RWPE1 (cell line): ENCODE results near the gene GLRA1.
"Not testable (repeated sequence)": the region's sequence is repeated elsewhere in the genome, so short reads cannot be mapped to it uniquely, and the experiment has no call there.

Source experiments
- CTCF ChIA-PET: fragments of 350-600 bp; sonication (Branson Sonifier 250); formaldehyde crosslinking; extraction: SDS; loops from one replicate; lab custom pipeline; 2021; lab: Yijun Ruan, JAX
- POLR2A ChIA-PET: fragments of 400-600 bp; formaldehyde crosslinking; extraction: SDS; loops from one replicate; lab custom pipeline; 2020; ENCODE audit warnings: antibody characterized with exemption; ENCODE audit not compliant: low non-redundant PET; lab: Yijun Ruan, JAX
- DNase-seq: peaks from one replicate; pipeline ENCODE4 v3.0.0; 2012; ENCODE audit warnings: low spot score
- H3K27ac ChIP-seq: fragments of 450-650 bp; 2 replicates; pipeline ENCODE4 v1.5.1; 2017
- CTCF ChIP-seq: fragments of 450-650 bp; conservative IDR thresholded peaks from 2 replicates; pipeline ENCODE4 v1.5.1; 2017; ENCODE audit warnings: low read depth, mild to moderate bottlenecking

GLRA1 gene

GRCh38 chr5:151897896-151898295 lies 26.8 kb downstream of the GLRA1 start:
- no peak overlapping the region for H3K27ac ChIP-seq
- ChIA-PET CTCF (no interaction called here), POLR2A (no interaction called here)
- no peak for TF ChIP-seq CTCF
- DNase-seq = no peak

DNA sequence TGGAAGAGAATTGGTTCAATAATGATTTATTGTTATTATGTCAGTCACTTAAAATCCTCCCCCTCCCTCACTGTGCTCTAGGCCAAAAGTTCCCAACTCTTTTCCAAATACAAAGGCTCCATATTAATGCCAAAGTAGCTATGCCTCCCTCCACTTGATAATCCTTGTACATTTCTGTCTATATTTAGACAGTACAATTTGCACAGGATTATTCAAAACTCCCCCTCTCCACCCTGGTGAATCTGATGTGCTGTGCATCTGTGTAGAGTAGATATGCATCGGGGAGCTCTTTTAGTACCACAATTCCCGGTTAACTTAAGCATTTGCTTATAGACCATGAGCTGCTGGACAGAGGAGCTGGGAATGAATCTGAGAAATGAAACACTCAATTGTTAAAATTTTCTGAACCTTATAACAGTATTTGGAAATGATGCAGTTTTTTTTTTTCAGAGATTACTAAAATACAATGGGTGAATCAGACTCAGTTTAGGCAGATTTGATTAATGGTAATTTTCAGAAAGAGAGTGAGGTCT lies 27.6 kb downstream of the GLRA1 start:
- DNase-seq = no peak
- POLR2A ChIA-PET = no interaction called here
- no peak overlapping the region for H3K27ac ChIP-seq
- CTCF ChIA-PET = interaction anchor here (0.6 kb wide), 4 partner anchors 10 to 165 kb away, joined by 3 to 6 read pairs (median 4); no protein-coding TSS in a partner anchor
- TF ChIP-seq CTCF = no peak

DNA sequence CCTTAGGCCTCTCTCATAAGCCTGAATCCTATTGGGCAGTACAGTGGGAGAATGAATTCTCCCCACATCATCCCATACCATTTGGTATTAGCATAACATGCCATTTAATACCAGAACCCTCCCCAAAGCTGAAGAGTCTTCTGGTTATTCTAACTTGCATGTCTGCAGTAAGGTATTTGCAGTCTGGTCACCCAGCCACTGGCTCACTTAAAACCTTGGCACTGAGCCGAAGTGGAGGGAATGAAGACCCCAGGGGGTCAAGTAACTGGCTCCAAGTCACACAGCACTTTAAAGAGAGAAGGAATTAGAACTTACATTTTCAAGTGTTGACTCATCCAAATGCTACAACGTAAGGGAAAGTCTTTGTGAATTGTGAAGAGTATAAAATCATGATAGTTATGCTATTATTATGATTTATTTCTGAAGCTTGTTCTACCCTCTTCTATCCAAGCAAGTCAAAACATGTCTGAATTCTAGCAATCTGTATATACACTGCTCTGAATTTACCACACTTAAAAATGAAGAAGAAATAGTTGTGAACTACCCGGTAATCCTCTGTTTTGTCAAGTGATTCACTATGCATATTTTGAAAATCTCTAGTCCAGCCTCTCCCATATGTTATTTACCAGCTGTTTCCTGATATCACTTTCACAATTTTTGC lies 28.5 kb downstream of the GLRA1 start:
- DNase-seq = peak; percentile 90
- POLR2A ChIA-PET = no interaction called here
- no peak for TF ChIP-seq CTCF
- H3K27ac ChIP-seq = peak overlapping the region; percentile 74
- CTCF ChIA-PET = interaction anchor here (0.6 to 1.1 kb wide), 3 partner anchors 10 to 71 kb away, joined by 3 to 4 read pairs (median 3); no protein-coding TSS in a partner anchor

DNA sequence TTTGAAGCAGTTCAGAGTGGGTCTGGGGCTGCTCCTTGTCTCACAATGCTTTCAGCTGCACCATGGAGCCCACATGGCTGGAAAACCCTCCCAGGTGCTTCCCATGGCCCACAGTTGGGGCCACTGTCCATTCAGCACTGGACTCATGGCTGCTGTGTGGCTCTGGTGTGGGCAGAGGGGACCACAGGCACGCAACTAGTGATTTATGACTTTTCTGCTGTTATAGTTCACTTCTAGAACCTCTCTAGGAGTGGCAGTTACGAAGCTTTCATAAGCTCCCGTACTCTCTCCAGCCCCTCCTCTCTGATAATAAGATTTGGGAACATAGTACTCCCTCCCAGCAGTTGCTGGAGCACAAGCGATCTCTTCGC lies 29.0 kb downstream of the GLRA1 start:
- no peak for TF ChIP-seq CTCF
- ChIA-PET POLR2A (interaction anchor here (0.5 kb wide), 1 partner anchor 1137 kb away, joined by 3 read pairs; no protein-coding TSS in a partner anchor), CTCF (interaction anchor here (1.1 kb wide), 2 partner anchors 10 to 71 kb away, joined by 3 to 4 read pairs; no protein-coding TSS in a partner anchor)
- DNase-seq = no peak
- H3K27ac ChIP-seq = peak overlapping the region; percentile 74

- CTCF ChIA-PET, H3K27ac ChIP-seq, POLR2A ChIA-PET, DNase-seq: not testable (repeated sequence)
Observed at GRCh38 chr5:151893485-151893884, 31.2 kb downstream of the GLRA1 start.

DNA sequence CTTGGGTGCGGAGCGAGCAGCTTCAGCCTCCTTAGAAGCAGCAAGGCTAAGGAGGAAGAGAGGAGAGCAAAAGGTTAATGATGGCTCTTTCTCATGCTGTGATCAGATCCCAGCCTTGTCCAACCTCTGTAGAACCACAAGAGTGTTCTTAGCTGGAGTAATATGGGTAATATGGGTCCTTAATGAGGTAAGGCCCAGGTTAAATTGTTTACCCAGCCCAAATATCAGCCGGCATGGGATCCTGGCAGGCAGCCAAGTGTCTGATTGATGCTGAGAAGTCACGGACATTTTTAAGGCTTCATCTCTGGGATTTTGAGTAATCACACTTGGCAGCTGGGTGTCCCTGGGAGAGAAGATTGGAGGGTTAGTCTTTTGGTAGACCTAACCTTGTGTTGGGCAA lies 32.3 kb downstream of the GLRA1 start:
- H3K27ac ChIP-seq = no peak overlapping the region
- no peak for TF ChIP-seq CTCF
- CTCF ChIA-PET = no interaction called here
- POLR2A ChIA-PET = no interaction called here
- no peak for DNase-seq

DNA sequence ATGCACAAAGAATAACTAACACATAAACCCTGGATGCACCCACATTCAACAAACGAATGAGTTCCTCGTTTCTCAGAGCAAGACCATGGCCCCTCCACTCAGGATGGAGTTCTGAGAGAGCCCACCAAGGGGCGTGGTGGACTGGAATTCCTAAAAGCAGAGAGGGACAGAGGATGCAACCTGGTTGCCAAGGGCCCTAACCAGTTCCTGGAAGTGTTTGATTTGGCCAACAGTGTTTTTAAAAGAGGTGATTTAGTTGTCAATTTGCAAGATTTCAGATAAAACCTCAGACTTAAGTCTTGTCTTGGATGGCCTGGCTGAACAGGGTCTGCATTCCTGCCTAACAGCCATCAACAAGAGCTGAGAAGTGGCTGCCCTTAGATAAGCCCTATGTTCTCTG lies 34.4 kb downstream of the GLRA1 start:
- no peak for DNase-seq
- no peak for TF ChIP-seq CTCF
- H3K27ac ChIP-seq = no peak overlapping the region
- POLR2A ChIA-PET = no interaction called here
- CTCF ChIA-PET = interaction anchor here (0.7 to 1.3 kb wide), 2 partner anchors 253 to 578 kb away, joined by 3 read pairs; no protein-coding TSS in a partner anchor
